Activated CD8-positive, alpha-beta memory T cell treated with anti-CD3 and anti-CD28 coated beads, Interleukin-2, amount 10 ng/mL, durations not matched to agents 7 days and 5 days (primary cell): ENCODE results near the gene IKZF3. TPM values are rescaled to one million over a fixed set of nuclear protein-coding genes. Genes with fewer than 3 reads are reported as not detected.
A peak's percentile ranks its signal among the peaks of the same experiment; 100 is the strongest.

Experiments
- ATAC-seq: fragments of 150-1000 bp; cut with Tn5 transposase; one replicate; pipeline ENCODE4 v1.10.0; 2021; ENCODE audit warnings: moderate library complexity
- CTCF ChIA-PET: fragments of 350-600 bp; sonication (Branson Sonifier 250); formaldehyde crosslinking; loops from one replicate; lab custom pipeline; 2021; ENCODE audit warnings: antibody characterized with exemption; lab: Charles Lee
- DNase-seq: peaks from one replicate; pipeline ENCODE4 v3.0.0-alpha.2; 2020
- H3K27ac Mint-ChIP-seq: one replicate; pipeline ENCODE4 v1.8.0; 2021; ENCODE audit warnings: mild to moderate bottlenecking, mixed read lengths
- H3K27me3 Mint-ChIP-seq: one replicate; pipeline ENCODE4 v1.8.0; 2021; ENCODE audit warnings: mixed read lengths
- H3K36me3 Mint-ChIP-seq: one replicate; pipeline ENCODE4 v1.8.0; 2021; ENCODE audit warnings: mild to moderate bottlenecking, mixed read lengths
- H3K4me1 Mint-ChIP-seq: one replicate; pipeline ENCODE4 v1.8.0; 2021; ENCODE audit warnings: mixed read lengths
- H3K4me3 Mint-ChIP-seq: one replicate; pipeline ENCODE4 v1.8.0; 2021; ENCODE audit warnings: mild to moderate bottlenecking, moderate library complexity, mixed read lengths
- H3K9me3 Mint-ChIP-seq: one replicate; pipeline ENCODE4 v1.8.0; 2022; ENCODE audit warnings: low read depth, mixed read lengths
- total RNA-seq, 2 experiments: library from RNA; stranded (reverse); gene quantifications; one replicate each; pipeline ENCODE4 v1.2.3, GENCODE V29; 2021

Gene IKZF3
- total RNA-seq, 2 experiments from 2014 or later = 70.8 to 119 TPM

GRCh38 chr17:39782481-39782880, 81.6 kb downstream of the IKZF3 start:
- CTCF ChIA-PET = interaction anchor here (0.6 to 4.3 kb wide), 5 partner anchors 10 to 293 kb away, joined by 3 to 32 read pairs (median 4); no protein-coding TSS in a partner anchor
- Mint-ChIP-seq H3K4me1 (peaks cover 61% of the 10 kb centered on the region), H3K4me3 (no peak overlapping the region), H3K27me3 (no peaks in the 10 kb centered on the region), H3K27ac (peak overlapping the region; percentile 0), H3K9me3 (no peaks in the 10 kb centered on the region), H3K36me3 (peaks cover 54% of the 10 kb centered on the region)
- DNase-seq (no peak), ATAC-seq (no peak)

GRCh38 chr17:39781861-39782213, 82.3 kb downstream of the IKZF3 start:
- Mint-ChIP-seq H3K9me3 (no peaks in the 10 kb centered on the region), H3K27me3 (no peaks in the 10 kb centered on the region), H3K4me3 (no peak overlapping the region), H3K4me1 (peaks cover 60% of the 10 kb centered on the region), H3K27ac (peak overlapping the region; percentile 53), H3K36me3 (peaks cover 52% of the 10 kb centered on the region)
- ATAC-seq (no peak), DNase-seq (no peak)
- CTCF ChIA-PET = interaction anchor here (0.9 to 4.3 kb wide), 4 partner anchors 11 to 160 kb away, joined by 3 to 32 read pairs (median 4); no protein-coding TSS in a partner anchor

GRCh38 chr17:39781031-39781860, 82.9 kb downstream of the IKZF3 start:
- H3K4me3 Mint-ChIP-seq = peak overlapping the region; percentile 49
- no peak for ATAC-seq
- H3K36me3 Mint-ChIP-seq = peaks cover 55% of the 10 kb centered on the region
- no peak for DNase-seq
- H3K9me3 Mint-ChIP-seq = no peaks in the 10 kb centered on the region
- H3K27me3 Mint-ChIP-seq = no peaks in the 10 kb centered on the region
- CTCF ChIA-PET = interaction anchor here (0.7 to 4.3 kb wide), 11 partner anchors 11 to 160 kb away, joined by 3 to 32 read pairs (median 4); partner anchors contain the start of genes IKZF3, MIEN1 and PNMT
- H3K4me1 Mint-ChIP-seq = peaks cover 65% of the 10 kb centered on the region
- peak overlapping the region; percentile 90 for H3K27ac Mint-ChIP-seq

- peaks cover 81% of the 10 kb centered on the region for H3K4me1 Mint-ChIP-seq
- DNase-seq (no peak), ATAC-seq (peak; percentile 50)
- CTCF ChIA-PET = interaction anchor here (1.0 to 3.7 kb wide), 9 partner anchors 9 to 83 kb away, joined by 3 to 30 read pairs (median 10); no protein-coding TSS in a partner anchor
- H3K27me3 Mint-ChIP-seq = no peaks in the 10 kb centered on the region
- H3K27ac Mint-ChIP-seq = peak overlapping the region; percentile 92
- peak overlapping the region; percentile 89 for H3K4me3 Mint-ChIP-seq
- H3K36me3 Mint-ChIP-seq = peaks cover 48% of the 10 kb centered on the region
- no peaks in the 10 kb centered on the region for H3K9me3 Mint-ChIP-seq
These were observed 86.4 kb downstream of the IKZF3 start for GRCh38 chr17:39777534-39778365.

GRCh38 chr17:39776252-39776651, 87.9 kb downstream of the IKZF3 start:
- Mint-ChIP-seq H3K27me3 (no peaks in the 10 kb centered on the region), H3K36me3 (peaks cover 47% of the 10 kb centered on the region), H3K4me1 (peaks cover 81% of the 10 kb centered on the region), H3K27ac (peak overlapping the region; percentile 92), H3K9me3 (no peaks in the 10 kb centered on the region), H3K4me3 (peak overlapping the region; percentile 89)
- DNase-seq (peak; percentile 51), ATAC-seq (no peak)
- CTCF ChIA-PET = interaction anchor here (0.6 to 3.7 kb wide), 14 partner anchors 12 to 154 kb away, joined by 3 to 30 read pairs (median 8); partner anchors contain the start of genes IKZF3 and MIEN1

GRCh38 chr17:39775031-39775430, 89.1 kb downstream of the IKZF3 start:
- Mint-ChIP-seq H3K4me1 (peaks cover 84% of the 10 kb centered on the region), H3K4me3 (peak overlapping the region; percentile 89), H3K9me3 (no peaks in the 10 kb centered on the region), H3K36me3 (peaks cover 46% of the 10 kb centered on the region), H3K27ac (peak overlapping the region; percentile 92), H3K27me3 (no peaks in the 10 kb centered on the region)
- CTCF ChIA-PET = interaction anchor here (1.2 to 3.7 kb wide), 8 partner anchors 17 to 153 kb away, joined by 3 to 20 read pairs (median 8); partner anchors contain the start of gene IKZF3
- peak; percentile 13 for ATAC-seq
- DNase-seq = no peak

- peaks cover 50% of the 10 kb centered on the region for H3K36me3 Mint-ChIP-seq
- ATAC-seq = no peak
- peak overlapping the region; percentile 92 for H3K27ac Mint-ChIP-seq
- no peak for DNase-seq
- no peaks in the 10 kb centered on the region for H3K27me3 Mint-ChIP-seq
- CTCF ChIA-PET = interaction anchor here (1.6 kb wide), 1 partner anchor 16 kb away, joined by 3 read pairs; no protein-coding TSS in a partner anchor
- peaks cover 87% of the 10 kb centered on the region for H3K4me1 Mint-ChIP-seq
- H3K9me3 Mint-ChIP-seq = no peaks in the 10 kb centered on the region
- H3K4me3 Mint-ChIP-seq = peak overlapping the region; percentile 48
These were observed 90.1 kb downstream of the IKZF3 start for GRCh38 chr17:39774047-39774446.

- Mint-ChIP-seq H3K36me3 (peaks cover 56% of the 10 kb centered on the region), H3K4me1 (peaks cover 88% of the 10 kb centered on the region), H3K27ac (peak overlapping the region; percentile 81), H3K4me3 (peak overlapping the region; percentile 31), H3K27me3 (no peaks in the 10 kb centered on the region), H3K9me3 (no peaks in the 10 kb centered on the region)
- ATAC-seq (no peak), DNase-seq (no peak)
- CTCF ChIA-PET = interaction anchor here (0.8 kb wide), 1 partner anchor 153 kb away, joined by 3 read pairs; no protein-coding TSS in a partner anchor
These were observed 90.9 kb downstream of the IKZF3 start for GRCh38 chr17:39772987-39773934.

- peaks cover 55% of the 10 kb centered on the region for H3K36me3 Mint-ChIP-seq
- no peak for ATAC-seq
- CTCF ChIA-PET = interaction anchor here (0.5 to 0.8 kb wide), 2 partner anchors 29 to 154 kb away, joined by 3 to 4 read pairs; no protein-coding TSS in a partner anchor
These were observed 91.7 kb downstream of the IKZF3 start for GRCh38 chr17:39772415-39772814.

GRCh38 chr17:39769974-39770587, 94.0 kb downstream of the IKZF3 start:
- ATAC-seq (peak; percentile 81), DNase-seq (peak; percentile 81)
- CTCF ChIA-PET = interaction anchor here (0.6 to 2.0 kb wide), 12 partner anchors 9 to 157 kb away, joined by 3 to 10 read pairs (median 4); partner anchors contain the start of genes IKZF3, LRRC3C and ORMDL3
- Mint-ChIP-seq H3K27me3 (no peaks in the 10 kb centered on the region), H3K9me3 (no peaks in the 10 kb centered on the region), H3K27ac (peak overlapping the region; percentile 81), H3K4me1 (peaks cover 93% of the 10 kb centered on the region), H3K4me3 (peak overlapping the region; percentile 4), H3K36me3 (peaks cover 63% of the 10 kb centered on the region)

More at GRCh38 chr17:39772415-39772814, 91.7 kb downstream of the IKZF3 start:
- H3K4me3 Mint-ChIP-seq = peak overlapping the region; percentile 38
- no peak for DNase-seq
- H3K4me1 Mint-ChIP-seq = peaks cover 88% of the 10 kb centered on the region
- no peaks in the 10 kb centered on the region for H3K27me3 Mint-ChIP-seq
- no peaks in the 10 kb centered on the region for H3K9me3 Mint-ChIP-seq
- peak overlapping the region; percentile 81 for H3K27ac Mint-ChIP-seq

- peak overlapping the region; percentile 77 for H3K27ac Mint-ChIP-seq
- no peaks in the 10 kb centered on the region for H3K9me3 Mint-ChIP-seq
- DNase-seq (no peak), ATAC-seq (no peak)
- H3K27me3 Mint-ChIP-seq = no peaks in the 10 kb centered on the region
- CTCF ChIA-PET = interaction anchor here (1.1 to 1.5 kb wide), 2 partner anchors 12 to 95 kb away, joined by 3 to 4 read pairs; no protein-coding TSS in a partner anchor
- peak overlapping the region; percentile 28 for H3K4me3 Mint-ChIP-seq
- H3K36me3 Mint-ChIP-seq = peaks cover 70% of the 10 kb centered on the region
- peaks cover 80% of the 10 kb centered on the region for H3K4me1 Mint-ChIP-seq
These were observed 97.0 kb downstream of the IKZF3 start for GRCh38 chr17:39767147-39767546.
